GM12801 (cell line): ENCODE results near the gene MYPN.

Experiments used
- TF ChIP-seq, protein P1 (sequence below): IDR thresholded peaks from one replicate; pipeline ENCODE4 v1.5.1; 2011; ENCODE audit warnings: control low read depth; ENCODE audit not compliant: insufficient read length; ENCODE audit errors: extremely low read depth

MYPN gene

GRCh38 chr10:68194290-68194689, 85.0 kb downstream of the MYPN start:
- TF ChIP-seq, protein P1, sequence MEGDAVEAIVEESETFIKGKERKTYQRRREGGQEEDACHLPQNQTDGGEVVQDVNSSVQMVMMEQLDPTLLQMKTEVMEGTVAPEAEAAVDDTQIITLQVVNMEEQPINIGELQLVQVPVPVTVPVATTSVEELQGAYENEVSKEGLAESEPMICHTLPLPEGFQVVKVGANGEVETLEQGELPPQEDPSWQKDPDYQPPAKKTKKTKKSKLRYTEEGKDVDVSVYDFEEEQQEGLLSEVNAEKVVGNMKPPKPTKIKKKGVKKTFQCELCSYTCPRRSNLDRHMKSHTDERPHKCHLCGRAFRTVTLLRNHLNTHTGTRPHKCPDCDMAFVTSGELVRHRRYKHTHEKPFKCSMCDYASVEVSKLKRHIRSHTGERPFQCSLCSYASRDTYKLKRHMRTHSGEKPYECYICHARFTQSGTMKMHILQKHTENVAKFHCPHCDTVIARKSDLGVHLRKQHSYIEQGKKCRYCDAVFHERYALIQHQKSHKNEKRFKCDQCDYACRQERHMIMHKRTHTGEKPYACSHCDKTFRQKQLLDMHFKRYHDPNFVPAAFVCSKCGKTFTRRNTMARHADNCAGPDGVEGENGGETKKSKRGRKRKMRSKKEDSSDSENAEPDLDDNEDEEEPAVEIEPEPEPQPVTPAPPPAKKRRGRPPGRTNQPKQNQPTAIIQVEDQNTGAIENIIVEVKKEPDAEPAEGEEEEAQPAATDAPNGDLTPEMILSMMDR = no peak

DNA sequence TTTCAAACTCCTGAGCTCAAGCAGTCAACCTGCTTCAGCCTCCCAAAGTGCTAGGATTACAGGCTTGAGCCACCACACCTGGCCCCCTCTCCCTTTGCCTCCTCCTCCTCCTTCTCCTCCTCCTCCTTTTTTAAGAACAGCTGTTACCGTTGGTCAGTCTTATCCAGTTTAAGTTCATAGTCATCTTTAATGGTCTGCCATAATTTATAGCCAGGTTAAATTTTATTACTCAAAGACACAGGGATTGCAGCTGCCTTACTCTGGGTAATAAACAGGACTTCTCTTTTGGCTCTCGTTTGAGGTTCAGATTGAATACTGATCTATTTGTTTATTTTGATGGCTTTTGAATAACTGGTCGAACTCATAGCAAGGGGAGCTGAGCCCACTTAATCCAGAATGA, 87.4 kb downstream of the MYPN start:
- TF ChIP-seq, protein P1 = no peak

GRCh38 chr10:68202960-68203353, 93.7 kb downstream of the MYPN start:
- TF ChIP-seq, protein P1 = no peak

GRCh38 chr10:68208424-68209042, 99.2 kb downstream of the MYPN start:
- TF ChIP-seq, protein P1 = no peak

DNA sequence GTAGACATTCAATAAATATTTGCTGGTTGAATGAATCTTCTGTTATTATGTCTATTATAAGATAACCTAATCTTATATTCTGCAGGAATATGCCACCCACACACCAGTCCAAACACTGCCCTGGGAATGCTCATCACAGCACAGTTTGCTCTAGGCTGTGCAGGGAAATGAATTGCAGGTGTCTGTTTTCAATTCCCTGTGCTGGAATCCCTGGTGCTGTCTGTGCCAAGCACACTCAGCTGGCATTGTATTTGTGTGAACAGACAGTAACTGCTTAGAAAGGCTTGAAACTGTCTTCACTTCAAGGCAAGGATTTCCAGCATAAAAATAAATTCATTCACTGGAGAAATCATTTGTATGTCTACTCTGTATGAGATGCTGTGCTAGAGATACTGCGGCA, 102.4 kb downstream of the MYPN start:
- TF ChIP-seq, protein P1 = no peak

- TF ChIP-seq, protein P1 = no peak
These were observed 103.5 kb downstream of the MYPN start for GRCh38 chr10:68212721-68213352.

DNA sequence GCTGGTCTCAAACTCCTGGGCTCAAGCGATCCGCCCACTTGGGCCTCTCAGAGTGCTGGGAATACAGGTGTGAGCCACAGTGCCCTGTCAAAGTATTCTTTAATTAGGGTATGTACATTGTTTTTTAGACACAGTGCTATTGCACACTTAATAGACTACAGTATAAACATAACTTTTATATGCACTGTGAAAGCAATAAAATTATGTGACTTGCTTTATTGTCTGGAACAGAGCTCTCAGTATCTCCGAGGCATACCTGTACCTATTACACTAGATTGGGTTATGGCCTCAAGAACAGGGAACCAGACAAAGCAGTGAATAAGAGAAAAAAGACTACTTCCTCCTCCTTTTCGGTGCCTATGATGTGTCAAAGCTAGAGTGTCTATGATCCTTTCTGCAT, 109.5 kb downstream of the MYPN start:
- TF ChIP-seq, protein P1 = no peak
